HG02763 (cell line): ENCODE data around the gene GRIN3A.

ENCODE experiments used
- ATAC-seq: cut with Tn5 transposase; IDR thresholded peaks from one replicate; pipeline ENCODE4 v1.9.1; 2021; ENCODE audit warnings: mild to moderate bottlenecking, moderate library complexity; ENCODE audit not compliant: unreplicated experiment

Gene GRIN3A

DNA sequence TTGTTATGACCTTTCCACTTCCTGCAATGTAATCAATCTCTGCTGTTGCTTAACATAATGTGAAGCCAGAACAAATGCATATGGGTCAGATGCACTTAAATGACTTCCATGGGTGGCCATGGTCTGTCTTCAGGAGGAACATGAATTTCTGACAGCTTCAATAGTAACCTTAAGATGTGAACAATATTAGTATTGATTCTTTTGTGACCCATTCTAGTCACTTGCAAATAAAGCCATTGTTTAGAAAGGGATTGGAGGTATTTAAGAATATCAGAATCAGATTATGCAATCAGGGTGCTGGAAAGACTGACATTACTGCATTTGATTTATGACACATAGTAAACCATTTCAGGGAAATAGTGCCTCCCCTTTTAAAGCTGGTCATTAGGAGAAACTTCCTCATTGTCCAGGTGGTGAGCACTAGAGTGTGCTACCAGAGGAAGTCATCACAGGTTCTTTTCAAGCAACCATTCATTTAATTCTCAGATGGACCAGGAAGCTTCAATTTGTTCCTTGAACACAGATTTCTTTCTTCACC, 32.1 kb downstream of the GRIN3A start:
- ATAC-seq: no peak

DNA sequence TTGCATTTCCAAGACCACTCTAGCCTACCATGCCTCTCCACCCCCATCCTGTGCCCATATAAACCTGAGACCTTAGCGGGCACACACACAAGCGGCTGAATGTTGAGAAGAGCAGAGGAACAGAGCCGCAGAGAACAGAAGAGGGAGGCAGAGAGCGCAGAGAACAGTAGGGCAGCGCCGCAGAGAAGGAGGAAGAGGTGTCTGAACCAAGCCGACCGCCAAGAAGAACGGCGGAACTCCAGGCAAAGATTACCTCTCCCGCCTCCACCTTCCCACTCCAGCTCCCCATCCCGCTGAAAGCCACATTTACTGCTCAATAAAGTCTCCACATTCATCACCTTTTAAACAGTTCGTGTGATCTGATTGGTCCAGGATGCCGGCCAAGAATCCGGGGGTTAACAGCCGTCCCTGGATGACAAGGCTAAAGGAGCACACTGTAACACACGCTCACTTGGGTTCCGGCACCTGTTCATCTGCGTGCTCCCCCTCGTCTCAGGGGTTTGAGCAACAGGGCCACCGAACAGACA, 33.2 kb downstream of the GRIN3A start:
- peak; percentile 67 for ATAC-seq

DNA sequence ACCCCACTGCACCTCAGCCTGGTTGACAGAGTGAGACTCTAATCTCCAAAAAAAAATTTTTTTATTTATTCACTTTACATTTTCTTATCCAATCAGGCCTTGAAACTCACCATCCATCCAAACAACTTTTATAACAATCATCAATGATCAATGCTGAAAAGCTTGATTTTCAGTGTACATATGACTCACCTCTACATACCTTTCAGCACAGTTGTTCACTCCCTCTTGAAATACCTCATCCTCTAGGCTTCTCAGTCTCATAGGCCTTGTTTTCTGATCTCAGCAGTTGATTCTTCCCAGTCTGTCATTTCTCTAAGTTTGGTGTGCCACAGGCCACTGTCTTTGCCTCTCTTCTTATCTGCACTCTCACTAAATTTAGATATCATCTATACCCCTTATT, 36.2 kb downstream of the GRIN3A start:
- ATAC-seq: no peak

DNA sequence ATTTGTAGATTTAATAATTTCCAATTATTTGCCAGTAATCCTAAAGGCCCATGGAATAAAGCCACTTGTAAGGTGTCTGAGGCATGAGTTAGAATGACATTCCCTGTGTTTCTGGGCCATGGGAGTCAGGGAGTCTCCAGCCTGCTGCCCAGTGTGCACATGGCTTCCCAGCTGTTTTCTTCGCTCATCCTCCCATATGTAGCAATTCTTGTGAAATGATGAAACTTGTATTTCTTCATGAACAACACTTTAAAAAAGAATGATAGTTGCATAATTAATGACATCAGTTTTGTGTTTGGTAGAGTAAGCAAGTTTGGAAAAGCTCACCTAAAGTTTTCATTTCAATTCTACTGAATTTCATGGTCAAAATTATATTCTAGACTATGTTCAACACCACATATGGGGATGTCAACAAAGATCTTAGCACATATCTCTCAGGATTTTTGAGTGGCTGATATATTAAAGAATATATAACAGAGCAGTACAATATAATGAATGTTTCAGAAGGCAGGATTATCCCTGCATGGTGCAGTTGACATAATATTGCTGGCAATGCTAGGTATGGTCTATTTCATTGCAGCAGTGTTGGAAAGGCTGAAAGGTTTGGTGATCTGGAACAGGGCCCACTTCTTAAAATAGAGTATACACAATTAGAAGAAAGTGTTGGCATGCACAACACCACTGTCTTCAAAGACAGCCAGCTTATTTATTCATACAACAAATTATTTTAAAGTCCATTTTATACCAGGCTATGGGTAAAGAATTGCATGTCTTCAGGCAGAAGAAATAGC, 44.7 kb downstream of the GRIN3A start:
- ATAC-seq: no peak

DNA sequence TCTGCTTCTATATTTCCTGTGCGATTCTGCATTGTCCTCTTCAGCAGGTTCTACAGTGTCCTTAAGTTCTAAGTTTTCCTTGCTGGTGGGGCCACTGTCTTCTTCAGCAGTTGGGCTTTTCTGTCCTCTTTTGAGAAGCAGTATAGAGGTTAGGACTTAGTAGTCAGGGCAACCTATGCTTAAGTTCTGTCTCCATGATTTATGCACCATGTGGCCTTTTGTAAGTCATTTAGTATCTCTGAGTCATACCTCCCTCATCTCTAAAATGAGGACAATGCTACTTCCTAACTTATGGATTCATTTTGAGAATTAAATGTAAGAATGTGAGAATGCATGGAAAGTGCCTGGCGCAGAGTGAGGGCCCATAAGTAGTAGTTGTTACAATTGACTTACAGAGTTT, 46.8 kb downstream of the GRIN3A start:
- ATAC-seq: no peak

DNA sequence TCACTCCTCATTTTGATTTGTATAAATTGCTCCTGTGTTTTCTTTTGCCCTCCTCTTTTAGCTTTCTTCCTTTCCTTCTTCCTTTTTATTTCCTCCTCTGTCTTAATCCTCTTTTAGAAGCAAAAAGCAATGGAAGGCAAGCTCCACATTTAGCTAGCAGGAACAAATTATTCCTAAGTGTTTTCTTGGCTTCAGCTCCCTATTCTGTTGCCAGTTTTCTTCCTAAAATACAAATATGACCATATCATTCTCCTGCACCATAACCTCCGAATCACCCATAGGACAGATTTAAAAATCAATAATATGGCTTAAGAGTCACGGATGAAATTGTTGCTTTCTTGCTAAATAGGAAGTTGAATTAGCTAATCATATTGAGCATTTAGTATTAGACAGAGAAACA, 49.4 kb downstream of the GRIN3A start:
- ATAC-seq: no peak

DNA sequence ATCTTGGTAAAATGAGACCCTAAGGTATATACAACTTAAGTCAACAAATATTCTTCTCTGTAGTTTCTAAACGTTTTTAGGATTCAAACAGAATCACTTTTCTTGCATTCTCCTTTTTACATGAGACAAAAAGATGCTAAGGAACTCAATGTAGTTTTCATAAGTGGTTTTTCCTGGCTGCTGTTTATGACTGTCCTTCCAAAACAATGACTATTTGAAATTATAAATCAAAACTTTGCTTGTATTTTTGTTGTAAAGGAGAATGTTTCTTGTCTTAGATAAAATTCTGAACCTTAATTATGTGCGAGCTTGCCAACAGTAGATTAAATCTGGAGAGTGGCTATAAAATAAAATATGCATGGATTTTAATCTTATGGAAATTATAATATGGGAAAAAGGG, 53.8 kb downstream of the GRIN3A start:
- no peak for ATAC-seq

DNA sequence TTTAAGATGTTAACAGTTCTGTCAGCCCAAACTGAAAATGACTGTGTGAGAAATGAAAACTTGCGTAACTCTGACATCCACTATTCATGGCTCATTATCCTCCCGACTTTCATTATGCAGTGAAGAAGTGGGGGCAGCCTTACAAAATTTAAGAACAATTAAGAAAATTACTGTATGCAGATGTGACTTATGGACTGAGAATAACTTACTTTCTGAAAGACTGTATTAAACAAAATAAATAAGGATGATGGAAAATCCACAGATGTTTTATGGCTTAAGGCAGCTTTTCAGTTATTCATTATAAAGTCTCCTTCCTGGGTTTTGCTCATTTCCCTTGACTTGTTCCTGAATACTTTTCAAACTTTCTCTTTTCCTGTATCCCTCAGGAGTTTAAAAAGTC, 55.2 kb downstream of the GRIN3A start:
- no peak for ATAC-seq

DNA sequence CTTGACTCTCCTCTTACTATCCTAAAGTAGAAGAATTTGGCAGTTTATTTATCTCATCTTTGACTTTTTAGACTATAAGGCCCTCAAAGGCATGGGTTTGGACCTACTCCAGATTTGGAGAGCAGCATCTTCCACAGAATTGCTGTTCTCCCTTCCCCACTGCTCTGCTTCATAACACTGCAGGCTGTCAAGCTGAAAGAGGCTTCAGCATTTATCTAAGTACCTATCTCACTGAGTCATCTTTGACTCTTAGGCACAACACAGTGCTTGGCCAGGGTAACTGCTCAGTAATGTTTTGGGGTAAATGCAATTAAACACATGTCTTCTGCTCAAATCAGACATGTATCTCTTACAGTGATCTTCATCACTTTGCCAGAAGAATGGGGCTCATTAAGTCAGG, 60.6 kb downstream of the GRIN3A start:
- ATAC-seq: no peak

DNA sequence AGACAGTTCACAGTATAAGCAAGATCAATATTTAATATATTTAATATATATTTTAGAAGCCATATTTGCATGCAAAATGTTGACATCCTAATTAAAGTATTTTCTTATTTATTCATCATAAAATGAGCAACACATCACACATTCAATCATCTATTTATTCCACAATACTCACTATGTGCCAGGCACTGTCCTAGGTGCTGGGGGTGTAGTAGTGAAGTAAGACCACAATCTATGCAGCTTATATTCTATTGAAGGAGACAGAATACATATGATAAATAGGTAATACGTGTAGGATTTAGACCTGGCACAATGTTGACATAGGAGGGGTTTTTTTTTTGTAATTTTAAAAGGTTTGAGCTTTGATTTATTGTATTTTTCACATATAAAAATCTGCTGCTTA, 63.1 kb downstream of the GRIN3A start:
- ATAC-seq: no peak

DNA sequence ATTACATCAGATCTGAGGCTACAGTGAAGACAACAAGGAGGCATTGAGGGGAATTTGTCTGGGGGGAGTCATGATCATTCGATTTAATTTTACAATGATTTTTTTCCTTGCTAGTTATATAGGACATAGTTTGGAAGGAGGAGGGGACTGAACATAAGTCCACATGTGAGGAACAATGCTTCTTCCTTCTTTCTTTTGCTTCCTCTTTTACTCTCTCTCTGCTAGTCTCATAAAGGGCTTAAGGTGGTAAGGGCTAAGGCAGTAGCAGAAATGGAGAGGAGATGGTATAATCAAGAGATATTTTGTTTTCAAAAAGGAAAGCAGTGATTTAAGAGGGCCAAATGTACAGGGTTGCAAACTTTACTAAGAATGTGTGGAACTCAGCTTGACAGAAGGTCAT, 64.3 kb downstream of the GRIN3A start:
- no peak for ATAC-seq

DNA sequence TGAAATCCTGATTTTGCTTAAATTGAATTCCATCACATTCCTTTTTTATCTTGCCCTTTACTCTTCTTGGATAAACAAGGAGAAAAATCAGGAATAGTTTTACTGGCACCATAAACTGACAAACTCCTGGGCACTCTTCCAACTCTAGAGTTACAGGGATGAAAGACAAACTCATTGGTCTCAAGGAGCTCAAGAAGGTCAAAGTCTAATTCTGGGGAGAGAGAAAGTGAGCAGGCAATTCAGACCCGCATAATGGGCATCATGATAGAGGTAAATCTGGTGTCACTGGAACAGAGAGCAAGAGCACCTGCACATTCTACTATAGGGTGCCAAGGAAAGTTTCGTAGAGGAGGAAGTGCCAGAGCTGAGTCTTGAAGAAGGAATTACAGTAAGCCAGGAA, 64.8 kb downstream of the GRIN3A start:
- ATAC-seq: no peak

DNA sequence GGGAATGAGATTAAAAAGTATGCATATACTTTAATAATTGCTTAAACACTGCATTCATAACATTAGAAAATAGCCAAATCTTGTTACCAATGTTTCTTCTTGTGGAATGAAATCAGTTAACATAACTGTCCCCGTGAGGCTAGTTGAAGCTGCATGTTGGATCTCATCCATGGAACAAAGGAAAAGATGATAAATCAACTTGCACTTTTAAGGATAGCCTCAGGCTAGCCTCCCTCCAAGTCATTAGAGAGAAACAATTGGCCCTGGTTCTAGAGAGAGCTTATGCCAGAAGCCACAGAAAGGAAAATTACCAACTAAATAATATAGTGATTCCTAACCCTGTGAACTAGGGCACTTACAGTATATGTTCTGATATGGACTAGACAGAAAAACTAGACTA, 66.9 kb downstream of the GRIN3A start:
- no peak for ATAC-seq

DNA sequence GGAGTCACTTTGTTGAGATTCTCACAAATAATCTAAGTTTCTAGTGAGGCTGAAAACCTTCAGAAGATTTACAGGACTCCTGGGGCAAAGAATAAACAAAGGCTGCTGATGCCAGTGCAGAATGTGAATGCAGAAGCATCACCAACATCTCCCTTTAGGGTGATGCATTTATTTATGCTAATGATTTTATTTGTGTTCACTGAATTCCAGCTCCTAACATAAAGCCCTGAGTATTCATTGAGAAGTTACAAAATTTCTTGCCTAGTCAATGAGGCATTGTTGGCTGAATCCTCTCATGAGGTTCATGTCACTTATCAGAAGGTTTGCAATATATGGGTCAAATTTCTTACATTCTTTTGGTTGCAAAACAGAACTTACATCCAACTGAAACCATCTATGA, 70.0 kb downstream of the GRIN3A start:
- no peak for ATAC-seq

DNA sequence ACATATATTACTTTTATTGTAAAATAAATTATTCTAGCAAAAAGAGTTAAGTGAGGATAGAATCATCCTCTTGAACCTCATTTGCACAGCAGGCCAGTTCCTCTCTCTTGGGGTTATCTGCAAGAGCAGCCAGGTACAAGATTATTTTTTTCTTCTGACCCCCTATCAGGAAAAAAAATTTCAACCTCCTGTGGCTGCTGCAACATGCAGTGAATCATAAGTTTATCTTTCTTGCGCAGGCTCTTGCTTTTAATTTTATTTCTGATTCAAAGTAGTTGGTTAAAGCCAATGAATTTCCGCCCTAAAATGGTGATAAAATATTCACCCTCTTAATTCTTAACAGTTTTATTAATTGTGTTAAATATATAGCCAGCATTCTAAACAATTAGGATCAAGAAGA, 74.0 kb downstream of the GRIN3A start:
- ATAC-seq: no peak

DNA sequence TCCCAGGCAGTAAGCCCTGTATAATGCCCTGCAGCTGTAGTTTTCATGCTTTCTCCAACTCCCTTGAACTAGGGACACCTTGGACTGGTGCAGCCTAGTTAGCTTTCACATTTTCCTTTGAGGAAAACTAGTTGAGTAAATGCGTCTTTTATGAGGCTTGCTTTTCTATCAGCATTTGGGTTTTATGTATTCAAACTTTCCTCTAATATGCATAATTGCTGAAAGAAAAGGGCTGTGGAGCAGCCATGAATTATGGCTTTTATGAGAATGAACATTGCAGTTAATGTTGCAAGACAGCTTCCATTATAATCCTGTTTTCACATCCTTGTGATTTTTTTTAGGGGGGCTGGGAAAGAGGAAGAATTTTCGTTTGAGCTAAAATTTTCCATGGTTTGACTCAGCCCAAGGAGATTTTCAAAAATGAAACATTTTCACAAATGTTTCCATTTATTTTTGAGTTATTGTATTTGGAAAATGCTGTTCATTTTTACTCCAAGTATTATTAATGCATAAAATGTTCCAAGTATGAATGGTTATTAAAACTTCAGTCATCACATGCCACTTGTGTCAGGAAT, 85.8 kb downstream of the GRIN3A start:
- no peak for ATAC-seq

DNA sequence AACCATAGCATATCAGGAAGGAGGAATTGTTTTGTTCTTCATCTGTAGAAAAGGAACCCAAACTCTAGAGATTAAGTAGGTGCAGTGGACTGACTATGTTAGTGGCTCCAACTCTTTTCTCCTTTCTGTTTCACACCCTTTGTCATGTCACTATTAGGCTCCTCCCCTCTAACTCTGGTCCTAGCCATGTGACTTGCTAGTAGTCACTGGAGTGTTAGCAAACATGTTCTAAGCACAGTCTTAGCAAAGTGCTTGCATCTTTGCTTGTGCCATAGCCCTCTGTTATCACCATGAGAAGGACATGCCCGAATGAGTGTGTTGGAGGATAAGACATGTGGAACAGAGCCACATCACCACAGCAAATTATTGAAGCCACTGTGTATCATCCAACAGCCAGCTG, 88.3 kb downstream of the GRIN3A start:
- ATAC-seq: no peak

DNA sequence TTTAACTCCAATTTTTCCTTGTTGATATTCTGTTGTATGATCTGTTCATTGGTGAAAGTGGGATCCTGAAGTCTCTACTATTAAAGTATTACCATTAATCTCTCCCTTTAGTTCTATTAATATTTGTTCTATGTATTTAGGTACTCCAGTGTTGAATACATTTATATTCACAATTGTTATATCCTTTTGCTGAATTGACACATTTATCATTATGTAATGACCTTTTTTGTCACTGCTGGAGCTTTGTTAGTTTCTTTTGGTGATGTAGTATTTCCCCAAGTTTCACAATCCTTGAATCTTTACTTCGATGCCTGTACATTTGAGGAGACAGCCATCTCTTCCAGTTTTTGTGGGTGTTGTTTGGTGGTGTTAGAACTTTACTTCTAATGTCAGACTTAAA, 90.0 kb downstream of the GRIN3A start:
- no peak for ATAC-seq

DNA sequence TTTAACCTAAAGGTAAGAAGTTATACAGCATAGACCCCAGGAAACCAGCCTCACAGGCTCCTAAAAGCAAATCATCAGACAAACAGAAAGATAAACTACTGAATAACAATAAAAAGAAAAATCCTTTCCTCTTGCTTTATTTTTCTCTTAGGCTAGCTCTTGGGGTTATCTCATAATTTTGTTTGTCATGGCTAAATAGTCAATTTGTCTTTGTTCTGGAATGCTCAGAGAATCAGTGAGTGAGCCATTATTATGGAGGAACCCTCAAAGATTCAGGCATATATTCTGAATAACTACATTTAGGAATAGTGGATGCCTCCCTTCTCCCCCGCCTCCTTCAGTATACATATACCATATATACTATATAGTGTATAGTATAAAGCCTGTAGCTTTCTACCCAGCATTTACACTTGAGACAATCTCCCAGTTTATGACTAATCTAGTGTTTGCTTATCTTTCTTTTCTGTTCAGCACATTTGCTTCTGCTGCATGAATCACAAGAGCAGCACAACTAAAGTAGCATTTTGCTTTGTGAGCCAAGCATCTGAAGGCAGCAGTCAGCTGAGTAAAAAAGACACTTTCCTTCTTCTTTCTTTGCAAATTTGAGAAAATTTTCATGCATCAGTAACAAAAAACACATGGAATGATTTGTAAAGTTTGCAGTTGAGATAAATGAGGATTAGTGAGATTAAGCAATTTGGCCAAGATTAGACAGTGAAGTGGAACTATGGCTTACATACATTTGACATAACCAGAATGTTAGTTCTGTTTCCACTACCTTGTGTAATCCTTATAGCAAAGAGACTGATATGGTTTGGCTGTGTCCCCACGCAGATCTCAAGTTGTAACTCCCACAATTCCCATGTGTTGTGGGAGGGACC, 98.4 kb downstream of the GRIN3A start:
- no peak for ATAC-seq

DNA sequence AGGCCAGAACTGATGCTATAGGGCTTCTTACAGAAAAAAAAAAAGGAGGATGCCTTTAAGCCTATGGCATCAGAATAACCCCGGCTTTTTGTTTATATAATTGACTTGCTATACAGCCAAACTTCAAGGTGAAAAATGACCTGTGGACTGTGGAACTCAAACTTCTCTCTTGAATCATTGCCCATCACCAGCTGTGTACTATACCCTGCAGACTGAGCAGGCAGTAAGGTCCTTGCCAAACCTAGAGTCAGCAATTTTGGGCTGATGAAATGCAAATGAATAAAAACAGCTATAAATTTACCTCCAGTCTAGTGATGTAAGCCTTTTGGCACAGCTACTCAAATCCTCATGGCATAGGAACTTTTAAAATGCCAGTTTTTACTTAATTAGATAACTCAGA, 99.1 kb downstream of the GRIN3A start:
- no peak for ATAC-seq

DNA sequence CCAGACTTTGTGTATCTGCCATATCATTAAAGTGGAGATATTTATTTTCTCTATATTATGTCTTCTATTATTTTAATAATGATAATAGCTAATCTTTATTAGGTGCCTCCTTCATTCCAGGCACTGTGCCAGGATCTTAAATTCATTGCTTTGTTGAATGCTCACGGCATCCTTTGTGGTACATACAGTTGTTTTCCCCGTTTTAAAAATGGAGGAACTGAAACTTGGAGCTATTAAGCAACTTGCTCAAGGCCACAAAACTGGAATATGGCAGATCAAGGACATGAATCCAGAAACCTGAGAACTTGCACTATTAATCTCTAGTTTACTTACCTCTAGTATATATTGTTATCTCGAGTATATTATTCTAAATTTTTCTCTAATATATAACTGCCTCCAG, 102.2 kb downstream of the GRIN3A start:
- ATAC-seq: no peak
